ENCODE data around the gene ZNF488.

ZNF488 gene

GRCh38 chr10:47354900-47355299 lies 29.2 kb downstream of the ZNF488 start:
- Histone ChIP-seq H3K4me2 (ENCODE audit: low read length) (no peak overlapping the region), H3K27ac (no peak overlapping the region), H3K9ac (no peak overlapping the region), H3K4me1 (no peaks in the 10 kb centered on the region), H3K27me3 (ENCODE audit: control insufficient read depth, insufficient read depth, low read length) (no peaks in the 10 kb centered on the region), H2AFZ (no peak overlapping the region), H3K4me3 (ENCODE audit: low read depth, low read length) (no peak overlapping the region), H3K9me3 (ENCODE audit: control insufficient read depth, low read length) (no peaks in the 10 kb centered on the region), H3K79me2 (no peaks in the 10 kb centered on the region), H3K36me3 (ENCODE audit: control insufficient read depth, insufficient read depth, low read length) (no peaks in the 10 kb centered on the region)
- TF ChIP-seq, protein P1, sequence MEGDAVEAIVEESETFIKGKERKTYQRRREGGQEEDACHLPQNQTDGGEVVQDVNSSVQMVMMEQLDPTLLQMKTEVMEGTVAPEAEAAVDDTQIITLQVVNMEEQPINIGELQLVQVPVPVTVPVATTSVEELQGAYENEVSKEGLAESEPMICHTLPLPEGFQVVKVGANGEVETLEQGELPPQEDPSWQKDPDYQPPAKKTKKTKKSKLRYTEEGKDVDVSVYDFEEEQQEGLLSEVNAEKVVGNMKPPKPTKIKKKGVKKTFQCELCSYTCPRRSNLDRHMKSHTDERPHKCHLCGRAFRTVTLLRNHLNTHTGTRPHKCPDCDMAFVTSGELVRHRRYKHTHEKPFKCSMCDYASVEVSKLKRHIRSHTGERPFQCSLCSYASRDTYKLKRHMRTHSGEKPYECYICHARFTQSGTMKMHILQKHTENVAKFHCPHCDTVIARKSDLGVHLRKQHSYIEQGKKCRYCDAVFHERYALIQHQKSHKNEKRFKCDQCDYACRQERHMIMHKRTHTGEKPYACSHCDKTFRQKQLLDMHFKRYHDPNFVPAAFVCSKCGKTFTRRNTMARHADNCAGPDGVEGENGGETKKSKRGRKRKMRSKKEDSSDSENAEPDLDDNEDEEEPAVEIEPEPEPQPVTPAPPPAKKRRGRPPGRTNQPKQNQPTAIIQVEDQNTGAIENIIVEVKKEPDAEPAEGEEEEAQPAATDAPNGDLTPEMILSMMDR (IDR thresholded peaks at IDR 0.05) = no peak

DNA sequence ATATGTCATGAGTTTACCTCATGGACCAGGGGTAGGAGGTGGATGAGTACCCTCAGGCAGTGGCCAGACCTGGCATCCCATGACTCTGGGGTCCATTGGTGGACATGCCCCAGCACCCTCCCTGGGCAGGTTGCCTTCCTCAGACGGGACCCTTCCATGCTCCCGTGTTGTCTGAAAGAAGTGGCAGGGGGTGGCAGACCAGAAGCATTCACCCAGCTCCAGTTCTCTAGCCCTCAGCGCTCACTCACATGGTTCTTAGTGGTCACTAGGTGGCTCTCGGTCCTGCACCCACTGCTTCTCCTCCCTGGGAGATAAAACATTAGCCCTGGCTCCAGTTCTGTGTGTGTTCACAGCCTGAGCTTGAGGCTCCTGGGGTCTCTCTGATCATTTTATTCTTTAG lies 29.9 kb downstream of the ZNF488 start:
- Histone ChIP-seq H2AFZ (no peak overlapping the region), H3K9ac (no peak overlapping the region), H3K79me2 (no peaks in the 10 kb centered on the region), H3K4me3 (ENCODE audit: low read depth, low read length) (no peak overlapping the region), H3K36me3 (ENCODE audit: control insufficient read depth, insufficient read depth, low read length) (no peaks in the 10 kb centered on the region), H3K27me3 (ENCODE audit: control insufficient read depth, insufficient read depth, low read length) (no peaks in the 10 kb centered on the region), H3K9me3 (ENCODE audit: control insufficient read depth, low read length) (no peaks in the 10 kb centered on the region), H3K27ac (no peak overlapping the region), H3K4me2 (ENCODE audit: low read length) (no peak overlapping the region), H3K4me1 (no peaks in the 10 kb centered on the region)
- TF ChIP-seq, protein P1 (IDR thresholded peaks at IDR 0.05) = no peak

GRCh38 chr10:47353351-47353750 lies 30.7 kb downstream of the ZNF488 start:
- no peak overlapping the region for H3K4me3 ChIP-seq (ENCODE audit: low read depth, low read length)
- no peak overlapping the region for H2AFZ ChIP-seq
- H3K9ac ChIP-seq = no peak overlapping the region
- H3K4me1 ChIP-seq = no peaks in the 10 kb centered on the region
- H3K27me3 ChIP-seq (ENCODE audit: control insufficient read depth, insufficient read depth, low read length) = no peaks in the 10 kb centered on the region
- H3K36me3 ChIP-seq (ENCODE audit: control insufficient read depth, insufficient read depth, low read length) = no peaks in the 10 kb centered on the region
- H3K27ac ChIP-seq = no peak overlapping the region
- no peaks in the 10 kb centered on the region for H3K9me3 ChIP-seq (ENCODE audit: control insufficient read depth, low read length)
- TF ChIP-seq, protein P1 (IDR thresholded peaks at IDR 0.05) = no peak
- H3K4me2 ChIP-seq (ENCODE audit: low read length) = no peak overlapping the region
- no peaks in the 10 kb centered on the region for H3K79me2 ChIP-seq

DNA sequence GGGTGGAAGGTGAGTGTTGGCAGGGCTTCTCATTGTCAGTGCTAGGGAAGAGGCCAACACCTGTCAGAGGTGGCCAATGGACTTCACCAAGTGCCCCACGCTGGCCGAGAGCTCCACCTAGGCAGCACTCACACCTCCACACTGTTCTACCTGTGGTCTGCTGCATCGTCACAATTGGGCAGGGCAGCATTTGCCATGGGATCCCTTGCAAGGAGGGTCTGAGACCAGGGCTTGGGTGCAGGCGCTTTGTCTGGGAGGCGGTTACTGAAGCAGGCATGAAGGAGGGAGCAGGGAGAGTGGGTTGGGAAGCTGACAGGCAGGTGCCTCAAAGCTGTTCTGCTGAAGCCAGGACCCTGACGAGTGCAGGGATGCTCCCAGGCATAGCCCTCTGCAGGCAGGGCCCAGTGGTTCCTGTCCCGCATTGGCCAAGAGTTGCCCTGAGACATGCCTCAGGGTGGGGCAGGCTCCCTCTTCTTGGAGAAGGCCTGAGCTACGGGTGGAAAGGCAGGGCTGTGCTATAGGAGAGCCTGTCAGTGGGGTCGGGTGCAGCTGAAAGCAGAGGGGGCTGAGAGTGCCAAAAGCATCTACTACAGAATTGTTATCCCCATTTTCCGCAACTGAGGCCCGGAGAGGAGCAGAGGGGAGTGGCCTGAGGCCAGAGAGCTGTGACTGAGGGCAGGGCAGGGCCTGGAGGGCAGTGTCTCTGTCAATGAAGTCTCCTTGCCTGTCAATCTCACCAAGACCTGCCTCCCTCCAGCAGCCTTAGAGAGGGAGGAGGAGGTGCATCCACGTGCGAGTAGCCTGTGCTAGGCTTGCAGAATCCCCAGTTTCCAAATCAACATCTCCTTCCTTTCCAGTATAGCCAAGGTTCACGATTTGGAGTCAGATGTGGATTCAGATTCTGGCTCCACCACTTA lies 31.9 kb downstream of the ZNF488 start:
- no peaks in the 10 kb centered on the region for H3K79me2 ChIP-seq
- no peaks in the 10 kb centered on the region for H3K4me1 ChIP-seq
- H3K9ac ChIP-seq = no peak overlapping the region
- H2AFZ ChIP-seq = no peak overlapping the region
- no peaks in the 10 kb centered on the region for H3K36me3 ChIP-seq (ENCODE audit: control insufficient read depth, insufficient read depth, low read length)
- TF ChIP-seq, protein P1 (IDR thresholded peaks at IDR 0.05) = no peak
- no peak overlapping the region for H3K4me2 ChIP-seq (ENCODE audit: low read length)
- no peaks in the 10 kb centered on the region for H3K9me3 ChIP-seq (ENCODE audit: control insufficient read depth, low read length)
- H3K27ac ChIP-seq = no peak overlapping the region
- no peaks in the 10 kb centered on the region for H3K27me3 ChIP-seq (ENCODE audit: control insufficient read depth, insufficient read depth, low read length)
- no peak overlapping the region for H3K4me3 ChIP-seq (ENCODE audit: low read depth, low read length)

All from parathyroid adenoma (tissue), 2 donors.